ENCODE results near the gene PPA1. TPM values are rescaled to one million over a fixed set of nuclear protein-coding genes. Genes with fewer than 3 reads are reported as not detected.
"Not testable (repeated sequence)": the region's sequence is repeated elsewhere in the genome, so short reads cannot be mapped to it uniquely, and the experiment has no call there.

The PPA1 gene
- total RNA-seq, 2 donors from 2014 or later, result 176 to 260 TPM

DNA sequence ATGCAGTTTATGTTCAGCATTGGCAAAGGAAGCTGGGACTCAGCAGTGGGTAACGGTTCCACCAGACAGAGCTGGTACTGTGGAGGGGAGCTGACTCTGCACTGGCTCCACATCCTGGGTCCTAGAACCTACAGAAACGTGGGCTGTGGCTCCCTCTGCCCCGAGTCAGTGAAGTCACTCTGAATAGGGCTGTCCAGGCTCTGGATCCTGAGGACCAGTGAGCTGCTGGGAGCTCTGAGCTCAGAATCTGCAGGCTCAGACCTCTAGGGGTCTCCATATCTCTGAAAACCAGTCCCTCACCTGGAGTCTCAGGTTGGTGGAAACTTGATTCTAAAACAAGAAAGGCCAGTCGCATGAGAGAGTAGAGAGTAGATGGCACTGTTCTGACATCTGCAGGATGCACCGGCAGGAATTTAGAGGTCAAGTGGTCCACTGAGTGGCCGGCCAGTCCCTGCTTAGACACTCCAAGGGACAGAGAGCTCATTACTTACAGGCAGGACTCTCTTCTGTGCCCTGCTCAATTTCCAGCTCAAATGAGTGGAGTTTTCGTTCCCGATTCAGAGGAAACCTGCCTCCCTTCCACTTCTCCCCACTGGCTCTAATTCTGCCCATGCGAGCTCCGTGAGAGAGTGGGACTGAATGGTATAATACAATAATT is 31.9 kb upstream of the PPA1 start:
- no peak overlapping the region for H3K4me3 Mint-ChIP-seq
- H3K9me3 Mint-ChIP-seq, result peaks cover 7% of the 10 kb centered on the region
- H3K27ac Mint-ChIP-seq, result no peak overlapping the region
- no peak for ATAC-seq (replicated peaks)
- no peaks in the 10 kb centered on the region for H3K36me3 Mint-ChIP-seq (ENCODE audit: low read depth)
- peaks cover 10% of the 10 kb centered on the region for H3K27me3 Mint-ChIP-seq
- H3K4me1 Mint-ChIP-seq, result peaks cover 8% of the 10 kb centered on the region

- peaks cover 7% of the 10 kb centered on the region for H3K9me3 Mint-ChIP-seq
- no peak for ATAC-seq (replicated peaks)
- H3K27me3 Mint-ChIP-seq, result peaks cover 21% of the 10 kb centered on the region
- H3K36me3 Mint-ChIP-seq (ENCODE audit: low read depth), result no peaks in the 10 kb centered on the region
- H3K27ac Mint-ChIP-seq, result no peak overlapping the region
- no peak overlapping the region for H3K4me3 Mint-ChIP-seq
- no peaks in the 10 kb centered on the region for H3K4me1 Mint-ChIP-seq
These were observed 27.5 kb upstream of the PPA1 start for GRCh38 chr10:70260734-70261133.

- Mint-ChIP-seq H3K27me3 (peaks cover 25% of the 10 kb centered on the region), H3K4me3 (no peak overlapping the region), H3K36me3 (ENCODE audit: low read depth) (no peaks in the 10 kb centered on the region), H3K27ac (no peak overlapping the region), H3K9me3 (peaks cover 7% of the 10 kb centered on the region), H3K4me1 (no peaks in the 10 kb centered on the region)
- no peak for ATAC-seq (replicated peaks)
These were observed 27.0 kb upstream of the PPA1 start for GRCh38 chr10:70260259-70260658.

DNA sequence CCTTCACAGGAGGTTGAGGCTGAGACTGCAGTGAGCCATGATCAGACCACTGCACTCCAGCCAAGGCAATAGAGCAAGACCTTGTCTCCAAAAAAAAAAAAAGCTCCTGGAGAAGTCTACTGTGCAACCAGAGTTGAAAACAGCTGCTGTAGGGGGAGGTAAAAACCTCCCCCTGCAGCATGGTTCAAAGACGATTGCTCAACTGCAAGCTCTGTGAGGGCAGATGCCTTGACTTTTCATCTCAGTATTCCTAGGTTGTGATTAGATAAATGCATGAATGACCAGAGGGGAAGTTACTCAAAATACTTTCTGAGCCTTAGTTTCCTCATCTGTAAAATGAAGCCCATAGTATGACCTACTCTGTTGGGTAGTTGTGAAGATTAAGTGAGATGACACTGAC is 25.0 kb upstream of the PPA1 start:
- Mint-ChIP-seq H3K27me3 (peaks cover 33% of the 10 kb centered on the region), H3K9me3 (peaks cover 7% of the 10 kb centered on the region), H3K4me1 (no peaks in the 10 kb centered on the region), H3K4me3 (no peak overlapping the region), H3K36me3 (ENCODE audit: low read depth) (no peaks in the 10 kb centered on the region), H3K27ac (no peak overlapping the region)
- no peak for ATAC-seq (replicated peaks)

GRCh38 chr10:70257816-70258215 is 24.6 kb upstream of the PPA1 start:
- H3K36me3 Mint-ChIP-seq (ENCODE audit: low read depth); H3K9me3 Mint-ChIP-seq; ATAC-seq (replicated peaks); H3K27ac Mint-ChIP-seq; H3K4me1 Mint-ChIP-seq; H3K4me3 Mint-ChIP-seq: not testable (repeated sequence)
- H3K27me3 Mint-ChIP-seq, result peaks cover 36% of the 10 kb centered on the region

DNA sequence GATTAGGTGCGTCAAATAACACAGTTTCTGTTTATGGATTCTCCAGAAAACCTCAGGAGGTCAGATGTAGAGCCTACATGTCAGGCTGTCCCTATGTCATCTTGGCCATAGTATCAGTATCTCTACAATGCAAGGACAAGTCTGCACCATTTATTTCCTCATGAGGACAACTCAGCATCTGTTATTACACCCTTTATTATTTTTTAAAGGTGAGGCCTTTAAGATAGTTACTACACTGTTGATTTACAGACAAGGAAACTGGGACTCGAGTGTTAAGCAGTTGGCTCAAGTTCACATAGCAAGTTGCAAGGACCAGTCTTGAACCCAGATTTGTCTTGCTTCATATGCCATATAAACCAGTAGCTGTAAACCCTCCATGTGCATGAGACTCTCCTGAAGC is 23.2 kb upstream of the PPA1 start:
- ATAC-seq (replicated peaks), result no peak
- H3K9me3 Mint-ChIP-seq, result peaks cover 7% of the 10 kb centered on the region
- no peaks in the 10 kb centered on the region for H3K4me1 Mint-ChIP-seq
- H3K27me3 Mint-ChIP-seq, result peaks cover 29% of the 10 kb centered on the region
- no peaks in the 10 kb centered on the region for H3K36me3 Mint-ChIP-seq (ENCODE audit: low read depth)
- H3K4me3 Mint-ChIP-seq, result peak overlapping the region; percentile 52
- no peak overlapping the region for H3K27ac Mint-ChIP-seq

DNA sequence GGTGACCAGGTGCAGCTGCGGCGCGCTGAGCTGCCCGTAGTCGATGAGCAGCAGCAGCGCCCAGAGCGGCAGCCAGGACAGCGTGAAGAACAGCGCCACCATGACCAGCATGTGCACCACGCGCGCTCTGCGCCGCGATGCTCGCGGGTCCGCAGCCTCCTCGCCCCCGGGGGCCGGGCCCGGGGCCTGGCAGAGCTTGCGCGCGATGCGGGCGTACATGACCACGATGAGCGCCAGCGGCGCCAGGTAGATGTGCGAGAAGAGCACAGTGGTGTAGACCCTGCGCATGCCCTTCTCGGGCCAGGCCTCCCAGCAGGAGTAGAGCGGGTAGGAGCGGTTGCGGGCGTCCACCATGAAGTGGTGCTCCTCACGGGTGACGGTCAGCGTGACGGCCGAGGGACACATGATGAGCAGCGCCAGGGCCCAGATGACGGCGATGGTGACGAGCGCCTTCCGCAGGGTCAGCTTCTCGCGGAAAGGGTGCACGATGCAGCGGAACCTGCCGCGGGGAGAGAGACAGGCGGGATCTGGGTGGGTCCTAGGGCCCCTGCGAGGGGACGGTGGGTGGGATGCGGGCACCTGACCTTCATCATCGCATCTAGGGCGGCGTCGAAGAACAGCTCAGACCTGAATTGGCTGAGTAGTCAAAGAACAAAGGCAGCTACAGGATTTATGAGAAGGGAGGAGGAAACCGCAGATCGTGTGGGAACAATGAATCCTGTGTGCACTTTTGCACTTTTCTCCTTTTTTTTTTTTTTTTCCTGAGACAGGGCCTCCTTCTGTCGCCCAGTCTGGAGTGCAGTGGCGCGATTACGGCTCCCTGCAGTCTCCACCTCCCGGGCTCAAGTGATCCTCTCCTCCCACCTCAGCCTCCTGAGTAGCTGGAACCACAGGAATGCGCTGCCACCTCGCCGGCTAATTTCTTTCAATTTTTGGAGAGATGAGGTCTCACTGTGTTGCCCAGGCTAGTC is 22.4 kb upstream of the PPA1 start:
- Mint-ChIP-seq H3K27ac (no peak overlapping the region), H3K9me3 (no peaks in the 10 kb centered on the region), H3K27me3 (peaks cover 30% of the 10 kb centered on the region), H3K4me3 (peak overlapping the region; percentile 52), H3K36me3 (ENCODE audit: low read depth) (no peaks in the 10 kb centered on the region), H3K4me1 (no peaks in the 10 kb centered on the region)
- ATAC-seq (replicated peaks), result peak; percentile 48

GRCh38 chr10:70254778-70255328 is 21.6 kb upstream of the PPA1 start:
- ATAC-seq (replicated peaks), result no peak
- peaks cover 30% of the 10 kb centered on the region for H3K27me3 Mint-ChIP-seq

DNA sequence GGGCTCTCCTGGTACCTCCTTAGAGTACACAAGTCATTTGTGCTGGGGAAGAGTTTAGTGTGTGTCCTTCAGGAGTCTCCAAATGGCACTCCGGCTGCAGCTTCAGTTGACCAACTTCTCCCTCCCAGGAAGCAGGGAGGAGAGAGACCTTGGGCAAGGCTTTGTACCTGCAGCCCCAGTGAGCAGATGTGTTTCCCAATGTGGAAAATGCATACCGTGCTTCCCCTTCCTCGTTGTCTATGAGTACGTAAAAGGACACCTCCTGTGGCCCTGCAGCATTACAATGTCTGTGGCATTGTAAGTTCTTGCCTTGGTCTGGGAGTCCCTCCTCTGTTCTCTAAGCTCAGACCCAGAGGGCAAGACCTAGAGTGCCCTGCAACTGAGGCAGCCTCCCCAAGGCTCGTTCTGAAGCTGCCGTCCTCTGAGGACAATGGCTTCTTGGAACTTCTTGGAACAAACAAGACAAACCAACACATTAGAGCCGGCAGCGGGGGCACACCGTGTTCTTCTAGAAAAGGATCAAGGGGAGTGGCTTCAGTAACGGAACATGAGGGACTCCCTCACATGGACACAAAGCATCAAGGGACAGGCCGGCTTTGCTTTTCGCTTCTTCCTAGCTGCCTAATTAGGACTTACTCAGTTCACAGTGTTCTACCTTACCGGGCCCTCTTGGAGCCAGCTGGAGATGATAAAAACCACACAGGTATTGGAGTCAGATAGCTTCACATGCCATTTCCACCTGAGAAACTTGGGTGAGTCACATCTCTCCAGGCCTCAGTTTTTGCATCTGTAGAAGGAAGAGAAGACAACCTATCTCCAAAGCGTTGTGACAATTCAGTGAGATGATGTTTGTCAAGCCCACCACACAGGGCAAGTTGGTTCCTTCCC is 20.9 kb upstream of the PPA1 start:
- ATAC-seq (replicated peaks), result no peak
- H3K36me3 Mint-ChIP-seq (ENCODE audit: low read depth), result no peaks in the 10 kb centered on the region
- H3K27me3 Mint-ChIP-seq, result peaks cover 30% of the 10 kb centered on the region
- no peaks in the 10 kb centered on the region for H3K9me3 Mint-ChIP-seq
- no peak overlapping the region for H3K4me3 Mint-ChIP-seq
- H3K4me1 Mint-ChIP-seq, result no peaks in the 10 kb centered on the region
- no peak overlapping the region for H3K27ac Mint-ChIP-seq

More at GRCh38 chr10:70254778-70255328, 21.6 kb upstream of the PPA1 start:
- Mint-ChIP-seq H3K36me3 (ENCODE audit: low read depth) (no peaks in the 10 kb centered on the region), H3K4me3 (peak overlapping the region; percentile 52), H3K9me3 (no peaks in the 10 kb centered on the region), H3K27ac (no peak overlapping the region), H3K4me1 (no peaks in the 10 kb centered on the region)

- no peak overlapping the region for H3K4me3 Mint-ChIP-seq
- no peak overlapping the region for H3K27ac Mint-ChIP-seq
- no peak for ATAC-seq (replicated peaks)
- H3K27me3 Mint-ChIP-seq, result peaks cover 28% of the 10 kb centered on the region
- H3K4me1 Mint-ChIP-seq, result no peaks in the 10 kb centered on the region
- no peaks in the 10 kb centered on the region for H3K36me3 Mint-ChIP-seq (ENCODE audit: low read depth)
- H3K9me3 Mint-ChIP-seq, result no peaks in the 10 kb centered on the region
These were observed 17.9 kb upstream of the PPA1 start for GRCh38 chr10:70250961-70251680.

DNA sequence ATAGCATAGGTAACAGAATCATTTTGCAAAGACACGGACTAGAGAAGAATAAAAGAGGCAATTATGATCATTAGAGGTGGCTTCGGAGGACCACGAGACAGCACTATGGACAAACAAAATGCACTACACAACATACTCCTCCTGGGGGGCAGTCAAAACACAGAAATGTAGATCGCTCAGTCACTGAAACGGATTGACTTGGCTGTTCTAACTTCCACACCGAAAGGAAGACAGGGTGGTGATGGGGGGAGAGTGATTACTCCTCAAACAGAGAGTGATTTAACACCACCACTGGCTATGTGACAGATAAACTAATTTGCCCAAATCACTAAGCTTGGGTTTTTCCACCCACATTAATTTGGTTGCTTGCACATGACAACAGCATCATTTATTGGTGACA is 14.1 kb upstream of the PPA1 start:
- Mint-ChIP-seq H3K4me3 (no peak overlapping the region), H3K9me3 (no peaks in the 10 kb centered on the region), H3K36me3 (ENCODE audit: low read depth) (no peaks in the 10 kb centered on the region), H3K27ac (no peak overlapping the region), H3K27me3 (peaks cover 12% of the 10 kb centered on the region), H3K4me1 (no peaks in the 10 kb centered on the region)
- ATAC-seq (replicated peaks), result no peak

DNA sequence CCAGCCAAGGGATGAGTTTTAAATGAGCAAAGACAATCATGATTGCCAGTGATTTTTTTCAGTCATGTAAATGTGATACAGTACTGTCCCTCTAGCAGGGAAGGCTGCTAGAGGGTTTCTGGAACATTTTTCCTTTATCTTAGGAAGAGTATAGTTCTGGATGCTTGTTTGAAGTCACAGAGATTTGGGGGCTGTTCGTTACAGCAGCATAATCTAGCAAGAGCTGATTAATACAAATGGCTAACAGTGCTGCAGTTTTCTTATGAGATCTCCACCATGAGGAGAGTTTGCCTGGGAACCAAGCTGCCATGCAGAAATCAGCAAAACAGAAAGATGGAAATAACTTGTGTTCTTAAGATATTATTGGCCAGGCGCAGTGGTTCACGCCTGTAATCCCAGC is 7.9 kb upstream of the PPA1 start:
- ATAC-seq (replicated peaks), result no peak
- Mint-ChIP-seq H3K4me1 (peaks cover 6% of the 10 kb centered on the region), H3K27ac (no peak overlapping the region), H3K27me3 (peaks cover 4% of the 10 kb centered on the region), H3K4me3 (no peak overlapping the region), H3K9me3 (no peaks in the 10 kb centered on the region), H3K36me3 (ENCODE audit: low read depth) (no peaks in the 10 kb centered on the region)

GRCh38 chr10:70239986-70240385 is 6.8 kb upstream of the PPA1 start:
- H3K4me1 Mint-ChIP-seq, result not testable (repeated sequence)

More at GRCh38 chr10:70239986-70240385, 6.8 kb upstream of the PPA1 start:
- not testable (repeated sequence) for H3K27me3 Mint-ChIP-seq; ATAC-seq (replicated peaks); H3K36me3 Mint-ChIP-seq (ENCODE audit: low read depth); H3K9me3 Mint-ChIP-seq; H3K4me3 Mint-ChIP-seq; H3K27ac Mint-ChIP-seq
